Measurements from ENCODE around the gene FOXD3.

The FOXD3 gene

GRCh38 chr1:63316984-63317816, 5.2 kb upstream of the FOXD3 start:
- DNase-seq (ENCODE audit: low read depth): peak; percentile 59
- peak overlapping the region; percentile 10 for H3K4me3 ChIP-seq (ENCODE audit: low read depth, low read length)

GRCh38 chr1:63317817-63318152, 4.6 kb upstream of the FOXD3 start:
- no peak overlapping the region for H3K4me3 ChIP-seq (ENCODE audit: low read depth, low read length)
- TF ChIP-seq, protein P1, sequence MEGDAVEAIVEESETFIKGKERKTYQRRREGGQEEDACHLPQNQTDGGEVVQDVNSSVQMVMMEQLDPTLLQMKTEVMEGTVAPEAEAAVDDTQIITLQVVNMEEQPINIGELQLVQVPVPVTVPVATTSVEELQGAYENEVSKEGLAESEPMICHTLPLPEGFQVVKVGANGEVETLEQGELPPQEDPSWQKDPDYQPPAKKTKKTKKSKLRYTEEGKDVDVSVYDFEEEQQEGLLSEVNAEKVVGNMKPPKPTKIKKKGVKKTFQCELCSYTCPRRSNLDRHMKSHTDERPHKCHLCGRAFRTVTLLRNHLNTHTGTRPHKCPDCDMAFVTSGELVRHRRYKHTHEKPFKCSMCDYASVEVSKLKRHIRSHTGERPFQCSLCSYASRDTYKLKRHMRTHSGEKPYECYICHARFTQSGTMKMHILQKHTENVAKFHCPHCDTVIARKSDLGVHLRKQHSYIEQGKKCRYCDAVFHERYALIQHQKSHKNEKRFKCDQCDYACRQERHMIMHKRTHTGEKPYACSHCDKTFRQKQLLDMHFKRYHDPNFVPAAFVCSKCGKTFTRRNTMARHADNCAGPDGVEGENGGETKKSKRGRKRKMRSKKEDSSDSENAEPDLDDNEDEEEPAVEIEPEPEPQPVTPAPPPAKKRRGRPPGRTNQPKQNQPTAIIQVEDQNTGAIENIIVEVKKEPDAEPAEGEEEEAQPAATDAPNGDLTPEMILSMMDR (conservative IDR thresholded peaks at IDR 0.05; ENCODE audit: low read depth, low read length): no peak
- DNase-seq (ENCODE audit: low read depth): no peak

More at GRCh38 chr1:63316984-63317816, 5.2 kb upstream of the FOXD3 start:
- TF ChIP-seq, protein P1 (conservative IDR thresholded peaks at IDR 0.05; ENCODE audit: low read depth, low read length): peak; percentile 54

DNA sequence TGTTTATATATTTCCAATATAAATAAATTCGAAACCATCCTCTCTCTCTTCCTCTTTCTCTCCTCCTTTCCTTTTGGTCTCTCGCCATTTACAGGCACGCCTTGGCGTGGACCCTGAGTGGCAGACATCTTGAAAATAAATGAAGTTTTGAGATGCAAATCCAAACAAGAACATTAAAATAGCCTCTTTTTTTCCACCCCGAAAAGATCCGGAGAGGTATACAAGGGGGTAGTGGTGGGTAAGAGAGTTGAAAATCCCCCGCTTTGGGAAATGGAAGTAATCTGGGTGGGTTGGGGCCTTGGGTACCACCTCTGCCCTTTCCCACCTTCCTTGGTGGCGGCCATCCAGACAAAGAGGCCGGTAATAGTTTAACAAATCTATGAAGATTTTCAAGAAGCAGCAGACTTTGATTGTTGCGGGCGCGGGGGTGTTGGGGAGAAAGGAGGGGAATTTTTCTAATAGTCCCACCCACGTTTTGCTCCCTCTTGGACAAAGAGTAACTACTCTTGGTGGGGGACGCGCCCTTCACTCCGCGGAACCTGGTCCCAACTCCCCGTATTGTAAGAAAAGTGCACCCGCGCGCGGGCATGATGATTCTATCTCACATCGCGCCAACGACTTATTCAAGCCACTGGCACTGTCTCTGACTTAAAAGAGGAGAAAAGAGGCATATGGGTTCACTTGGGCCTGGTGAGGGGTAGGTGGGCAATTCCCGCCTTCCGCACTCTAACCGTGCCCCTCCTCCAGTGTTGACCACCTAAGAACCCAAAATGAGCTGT, 4.0 kb upstream of the FOXD3 start:
- DNase-seq (ENCODE audit: low read depth): no peak
- H3K4me3 ChIP-seq (ENCODE audit: low read depth, low read length): no peak overlapping the region
- TF ChIP-seq, protein P1 (conservative IDR thresholded peaks at IDR 0.05; ENCODE audit: low read depth, low read length): no peak

- TF ChIP-seq, protein P1 (conservative IDR thresholded peaks at IDR 0.05; ENCODE audit: low read depth, low read length): no peak
- DNase-seq (ENCODE audit: low read depth): no peak
- H3K4me3 ChIP-seq (ENCODE audit: low read depth, low read length): no peak overlapping the region
Observed at GRCh38 chr1:63319046-63320021, 3.0 kb upstream of the FOXD3 start.

GRCh38 chr1:63320022-63320721, 2.2 kb upstream of the FOXD3 start:
- no peak overlapping the region for H3K4me3 ChIP-seq (ENCODE audit: low read depth, low read length)
- TF ChIP-seq, protein P1 (conservative IDR thresholded peaks at IDR 0.05; ENCODE audit: low read depth, low read length): no peak
- DNase-seq (ENCODE audit: low read depth): no peak
